ENCODE results near the gene EFHC1.
"Not testable (repeated sequence)": the region's sequence is repeated elsewhere in the genome, so short reads cannot be mapped to it uniquely, and the experiment has no call there.

The EFHC1 gene

DNA sequence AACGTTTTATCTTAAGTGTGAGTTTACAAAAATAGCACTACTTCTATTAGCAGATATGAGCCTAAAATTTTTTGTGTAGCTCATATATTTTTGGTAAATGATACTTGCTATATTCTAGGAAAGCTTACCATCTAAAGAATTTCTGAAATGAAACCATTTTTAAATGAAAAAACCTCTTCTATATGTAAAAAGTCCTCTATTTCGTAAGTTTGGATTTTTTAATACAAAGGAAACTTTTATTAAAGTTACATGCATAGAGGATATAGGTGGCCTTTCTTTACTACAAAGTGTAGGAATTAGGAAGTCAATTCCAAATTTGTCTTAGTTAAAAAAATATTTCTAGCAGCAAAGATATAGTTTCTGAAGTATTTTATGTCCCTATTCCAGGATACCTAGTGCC, 18.8 kb downstream of the EFHC1 start:
- no peak overlapping the region for H3K4me3 ChIP-seq (ENCODE audit: low read depth, low read length)
- TF ChIP-seq, protein P1, sequence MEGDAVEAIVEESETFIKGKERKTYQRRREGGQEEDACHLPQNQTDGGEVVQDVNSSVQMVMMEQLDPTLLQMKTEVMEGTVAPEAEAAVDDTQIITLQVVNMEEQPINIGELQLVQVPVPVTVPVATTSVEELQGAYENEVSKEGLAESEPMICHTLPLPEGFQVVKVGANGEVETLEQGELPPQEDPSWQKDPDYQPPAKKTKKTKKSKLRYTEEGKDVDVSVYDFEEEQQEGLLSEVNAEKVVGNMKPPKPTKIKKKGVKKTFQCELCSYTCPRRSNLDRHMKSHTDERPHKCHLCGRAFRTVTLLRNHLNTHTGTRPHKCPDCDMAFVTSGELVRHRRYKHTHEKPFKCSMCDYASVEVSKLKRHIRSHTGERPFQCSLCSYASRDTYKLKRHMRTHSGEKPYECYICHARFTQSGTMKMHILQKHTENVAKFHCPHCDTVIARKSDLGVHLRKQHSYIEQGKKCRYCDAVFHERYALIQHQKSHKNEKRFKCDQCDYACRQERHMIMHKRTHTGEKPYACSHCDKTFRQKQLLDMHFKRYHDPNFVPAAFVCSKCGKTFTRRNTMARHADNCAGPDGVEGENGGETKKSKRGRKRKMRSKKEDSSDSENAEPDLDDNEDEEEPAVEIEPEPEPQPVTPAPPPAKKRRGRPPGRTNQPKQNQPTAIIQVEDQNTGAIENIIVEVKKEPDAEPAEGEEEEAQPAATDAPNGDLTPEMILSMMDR (IDR thresholded peaks at IDR 0.05; ENCODE audit: low read depth, low read length), result no peak

DNA sequence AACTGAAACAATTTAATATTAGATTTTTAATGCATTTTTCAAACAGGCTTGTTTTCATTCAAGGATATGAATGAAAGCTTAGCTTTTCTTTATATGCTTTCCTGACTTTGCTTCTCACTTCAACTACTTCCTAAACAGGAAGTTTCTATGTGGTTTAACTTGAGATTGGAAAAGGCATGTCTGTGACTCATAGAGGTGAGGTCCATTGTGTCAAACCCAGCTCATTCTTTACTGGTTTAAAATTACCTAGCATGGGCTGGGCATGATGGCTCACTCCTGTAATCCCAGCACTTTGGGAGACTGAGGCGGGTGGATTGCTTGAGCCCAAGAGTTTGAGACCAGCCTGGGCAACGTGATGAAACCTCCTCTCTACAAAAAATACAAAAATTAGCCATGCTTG, 34.4 kb downstream of the EFHC1 start:
- TF ChIP-seq, protein P1 (IDR thresholded peaks at IDR 0.05; ENCODE audit: low read depth, low read length), result no peak
- no peak overlapping the region for H3K4me3 ChIP-seq (ENCODE audit: low read depth, low read length)

DNA sequence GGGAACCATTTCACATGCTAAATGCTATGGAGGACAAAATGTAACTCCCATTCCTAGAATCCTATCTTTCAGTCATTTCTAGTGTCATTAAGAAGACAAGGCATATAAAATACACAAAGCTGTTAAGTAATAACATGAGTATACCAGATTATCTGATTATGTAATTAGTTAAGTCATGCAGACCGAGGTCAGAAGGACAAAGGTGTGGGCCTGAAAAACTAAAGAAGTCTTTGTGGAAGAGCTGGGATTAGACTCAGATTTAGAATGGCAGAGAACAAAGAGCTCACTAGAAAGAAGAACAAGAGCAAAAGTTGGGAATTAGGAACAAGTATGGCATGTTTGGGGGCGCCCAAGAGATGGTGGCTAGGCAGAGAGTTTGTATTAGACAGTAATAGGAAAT, 37.0 kb downstream of the EFHC1 start:
- H3K4me3 ChIP-seq (ENCODE audit: low read depth, low read length), result no peak overlapping the region
- TF ChIP-seq, protein P1 (IDR thresholded peaks at IDR 0.05; ENCODE audit: low read depth, low read length), result no peak

DNA sequence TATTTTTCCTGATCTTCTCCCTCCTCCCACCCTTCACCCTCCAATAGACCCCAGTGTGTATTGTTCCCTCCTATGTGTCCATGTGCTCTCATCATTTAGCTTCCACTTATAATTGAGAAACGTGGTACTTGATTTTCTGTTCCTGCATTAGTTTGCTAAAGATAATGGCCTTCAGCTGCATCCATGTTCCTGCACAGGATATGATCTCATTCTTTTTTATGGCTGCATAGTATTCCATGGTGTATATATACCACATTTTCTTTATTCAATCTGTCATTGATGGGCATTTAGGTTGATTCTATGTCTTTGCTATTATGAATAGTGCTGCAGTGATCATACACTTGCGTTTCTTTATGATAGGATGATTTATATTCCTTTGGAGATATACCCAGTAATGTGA, 41.1 kb downstream of the EFHC1 start:
- not testable (repeated sequence) for H3K4me3 ChIP-seq (ENCODE audit: low read depth, low read length)

DNA sequence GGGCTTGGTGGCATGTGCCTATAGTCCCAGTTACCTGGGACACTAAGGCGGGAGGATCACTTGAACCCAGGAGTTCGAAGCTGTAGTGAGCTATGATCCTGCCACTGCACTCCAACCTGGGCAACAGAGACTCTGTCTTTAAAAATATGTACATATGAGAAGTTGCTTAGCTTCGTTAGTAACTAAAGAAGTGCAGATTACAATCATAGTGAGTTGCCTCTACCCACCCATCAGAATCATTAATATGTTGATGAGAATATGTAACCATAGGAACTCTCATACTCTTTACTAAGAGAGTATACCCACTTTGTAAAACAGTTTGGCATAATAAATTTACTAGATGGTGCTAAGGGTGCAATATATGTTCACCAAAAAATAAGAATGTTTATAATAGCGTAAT, 54.0 kb downstream of the EFHC1 start:
- TF ChIP-seq, protein P1 (IDR thresholded peaks at IDR 0.05; ENCODE audit: low read depth, low read length), result no peak
- no peak overlapping the region for H3K4me3 ChIP-seq (ENCODE audit: low read depth, low read length)

DNA sequence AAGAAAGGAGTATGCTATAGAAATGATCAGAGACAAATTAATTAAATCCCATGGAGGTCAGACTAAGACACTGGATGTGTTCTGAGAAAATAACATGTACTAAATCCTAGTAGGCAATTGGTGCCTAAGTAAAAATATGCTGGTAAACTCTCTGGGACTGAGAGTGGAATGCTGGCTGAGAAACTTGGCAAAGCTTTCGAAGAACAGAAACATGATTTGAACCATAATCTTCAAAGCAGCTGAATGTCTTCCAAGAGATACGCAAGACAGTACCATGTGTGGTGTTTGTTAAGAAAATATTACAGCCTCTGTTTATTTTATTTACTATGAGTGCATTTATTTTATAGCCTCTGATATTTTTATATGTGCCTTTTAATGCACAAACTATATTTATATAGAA, 55.2 kb downstream of the EFHC1 start:
- TF ChIP-seq, protein P1 (IDR thresholded peaks at IDR 0.05; ENCODE audit: low read depth, low read length), result no peak
- no peak overlapping the region for H3K4me3 ChIP-seq (ENCODE audit: low read depth, low read length)

DNA sequence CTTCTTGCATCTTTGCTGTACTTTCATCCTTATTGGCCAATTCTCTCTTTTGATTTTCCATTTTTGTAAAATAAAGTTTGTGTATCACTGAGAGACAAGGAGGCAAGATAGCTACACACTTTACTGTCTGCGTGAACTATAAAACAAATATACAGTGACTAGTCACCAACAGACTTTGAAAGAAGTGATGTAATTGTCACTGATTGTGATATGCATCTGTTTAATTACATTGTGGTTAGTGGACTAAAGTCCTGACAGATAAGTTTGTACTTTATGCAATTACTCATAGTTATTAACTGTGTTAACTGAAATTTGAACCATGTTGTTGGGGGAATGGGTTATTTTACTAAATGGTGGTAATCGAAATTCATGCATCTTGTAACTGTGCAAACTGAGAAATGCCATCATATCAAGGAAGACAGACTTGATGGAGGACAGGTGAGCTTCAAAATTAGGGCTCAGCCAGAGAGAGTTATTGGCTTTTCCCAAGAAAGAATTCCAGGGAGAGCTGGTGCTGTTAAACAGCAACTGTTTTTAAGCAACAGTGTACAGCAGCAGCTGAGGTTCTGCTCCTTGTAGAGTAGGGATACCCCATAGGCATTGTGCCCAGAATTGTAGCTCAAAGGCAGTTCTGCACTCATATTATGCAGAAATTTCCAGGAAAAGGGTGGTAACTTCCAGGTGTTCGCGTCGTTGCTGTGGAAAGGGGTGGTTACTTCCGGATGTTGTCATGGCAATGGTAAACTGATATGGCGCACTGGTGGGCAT, 62.9 kb downstream of the EFHC1 start:
- H3K4me3 ChIP-seq (ENCODE audit: low read depth, low read length), result no peak overlapping the region
- TF ChIP-seq, protein P1 (IDR thresholded peaks at IDR 0.05; ENCODE audit: low read depth, low read length), result no peak

DNA sequence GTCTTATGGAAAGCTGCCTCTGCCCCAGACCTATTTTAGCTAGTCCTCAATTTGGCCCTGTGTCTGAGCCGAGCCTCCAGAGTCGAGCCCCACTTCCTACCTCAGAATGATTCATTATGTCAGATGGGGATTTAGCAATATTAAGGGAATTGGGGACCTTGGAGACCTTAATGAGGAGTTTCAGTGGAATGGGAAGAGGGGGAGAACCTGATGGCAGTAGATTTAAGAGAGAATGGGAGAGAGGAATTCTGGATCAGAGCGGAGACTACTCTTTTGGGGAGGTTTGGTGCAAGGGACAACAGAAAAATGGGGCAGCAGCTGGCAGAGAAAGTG, 63.5 kb downstream of the EFHC1 start:
- no peak overlapping the region for H3K4me3 ChIP-seq (ENCODE audit: low read depth, low read length)
- TF ChIP-seq, protein P1 (IDR thresholded peaks at IDR 0.05; ENCODE audit: low read depth, low read length), result no peak

Measured in WI38 (cell line).